Measurements from ENCODE around the gene DMD. TPM values are rescaled to one million over a fixed set of nuclear protein-coding genes. Genes with fewer than 3 reads are reported as not detected.

The DMD gene
- total RNA-seq, 6 experiments from 2014 or later = 4.9 to 6.0 (median 5.5) TPM

DNA sequence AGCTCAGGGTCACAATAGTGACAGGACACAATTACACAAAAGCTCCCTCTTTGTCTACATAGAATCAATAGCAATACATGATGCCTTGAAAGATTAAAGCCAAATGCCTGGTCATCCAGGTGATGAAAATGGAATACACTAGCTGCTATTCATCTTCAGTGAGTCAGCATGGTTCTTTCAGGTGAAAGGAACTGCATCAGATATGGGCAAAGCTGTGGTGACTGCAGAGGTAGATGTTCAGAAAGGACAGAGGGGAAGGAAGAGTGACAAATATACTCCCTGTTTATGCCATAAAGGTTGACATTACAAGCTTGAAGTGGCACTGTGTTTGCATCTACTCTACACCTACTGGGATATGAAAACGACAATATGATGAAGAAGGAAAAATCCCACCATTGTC lies 2119.5 kb downstream of the DMD start:
- Mint-ChIP-seq H3K9me3 (no peaks in the 10 kb centered on the region), H3K27ac (no peak overlapping the region), H3K27me3 (ENCODE audit: insufficient read depth) (no peaks in the 10 kb centered on the region; the same call in 1 of the 2 replicates), H3K4me1 (ENCODE audit: low read depth) (no peaks in the 10 kb centered on the region), H3K4me3 (no peak overlapping the region), H3K36me3 (ENCODE audit: low read depth) (no peaks in the 10 kb centered on the region)
- no peak for DNase-seq
- TF ChIP-seq, protein P1, sequence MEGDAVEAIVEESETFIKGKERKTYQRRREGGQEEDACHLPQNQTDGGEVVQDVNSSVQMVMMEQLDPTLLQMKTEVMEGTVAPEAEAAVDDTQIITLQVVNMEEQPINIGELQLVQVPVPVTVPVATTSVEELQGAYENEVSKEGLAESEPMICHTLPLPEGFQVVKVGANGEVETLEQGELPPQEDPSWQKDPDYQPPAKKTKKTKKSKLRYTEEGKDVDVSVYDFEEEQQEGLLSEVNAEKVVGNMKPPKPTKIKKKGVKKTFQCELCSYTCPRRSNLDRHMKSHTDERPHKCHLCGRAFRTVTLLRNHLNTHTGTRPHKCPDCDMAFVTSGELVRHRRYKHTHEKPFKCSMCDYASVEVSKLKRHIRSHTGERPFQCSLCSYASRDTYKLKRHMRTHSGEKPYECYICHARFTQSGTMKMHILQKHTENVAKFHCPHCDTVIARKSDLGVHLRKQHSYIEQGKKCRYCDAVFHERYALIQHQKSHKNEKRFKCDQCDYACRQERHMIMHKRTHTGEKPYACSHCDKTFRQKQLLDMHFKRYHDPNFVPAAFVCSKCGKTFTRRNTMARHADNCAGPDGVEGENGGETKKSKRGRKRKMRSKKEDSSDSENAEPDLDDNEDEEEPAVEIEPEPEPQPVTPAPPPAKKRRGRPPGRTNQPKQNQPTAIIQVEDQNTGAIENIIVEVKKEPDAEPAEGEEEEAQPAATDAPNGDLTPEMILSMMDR (IDR thresholded peaks at IDR 0.05) = no peak

DNA sequence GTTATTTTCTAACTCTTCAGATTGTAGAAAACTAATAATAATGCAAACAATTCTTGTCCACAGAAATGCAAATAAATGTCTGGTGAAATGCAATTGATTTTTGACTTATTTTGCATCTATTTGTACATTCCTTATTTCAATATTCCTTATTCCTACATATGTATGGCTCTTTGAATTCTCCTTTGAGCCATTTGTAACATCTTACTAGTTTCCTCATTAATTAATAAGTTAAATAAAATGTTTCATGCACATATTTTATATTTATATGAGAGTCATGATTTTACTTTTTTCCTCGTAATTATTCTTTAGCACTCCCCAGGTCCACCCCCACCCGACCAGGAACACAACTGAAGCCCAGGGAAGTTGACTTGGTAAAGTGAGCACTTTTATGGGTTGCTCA lies 2136.8 kb downstream of the DMD start:
- DNase-seq = no peak
- Mint-ChIP-seq H3K4me3 (no peak overlapping the region), H3K27me3 (ENCODE audit: insufficient read depth) (no peaks in the 10 kb centered on the region; the same call in none of the 2 replicates), H3K27ac (no peak overlapping the region), H3K9me3 (no peaks in the 10 kb centered on the region; the same call in 1 of the 2 replicates), H3K36me3 (ENCODE audit: low read depth) (no peaks in the 10 kb centered on the region), H3K4me1 (ENCODE audit: low read depth) (no peaks in the 10 kb centered on the region)
- TF ChIP-seq, protein P1 (IDR thresholded peaks at IDR 0.05) = no peak

DNA sequence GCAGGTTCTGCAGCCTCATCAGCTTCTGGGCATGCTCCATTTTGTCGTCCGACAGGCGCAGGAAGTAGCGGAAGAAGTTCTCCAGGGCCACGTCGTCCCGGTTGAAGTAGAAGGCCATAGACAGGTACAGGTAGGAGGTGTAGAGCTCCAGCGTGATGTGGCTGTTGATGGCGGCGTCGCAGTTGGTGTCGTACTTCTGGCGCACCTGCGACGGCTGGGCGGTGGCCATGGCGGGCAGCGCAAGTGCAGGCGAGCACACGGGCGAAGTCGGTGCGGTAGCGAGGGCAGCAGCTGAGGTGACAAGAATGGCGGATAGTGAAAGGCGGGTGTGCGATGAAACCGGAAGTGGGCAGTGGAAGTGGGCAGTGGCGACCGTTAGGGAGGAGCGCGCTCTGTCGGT lies 2139.6 kb downstream of the DMD start, which contains the start of gene FTHL17:
FTHL17 (minus strand) TSS at position 317 of the 400 bp plus-strand sequence; CDS start at position 229, 88 bp downstream.
- Mint-ChIP-seq H3K4me3 (no peak within 1 kb of the TSS), H3K27me3 (ENCODE audit: insufficient read depth) (peaks cover 2% of the 10 kb centered on the region), H3K9me3 (no peaks in the 10 kb centered on the region; the same call in 1 of the 2 replicates), H3K27ac (no peak within 1 kb of the TSS), H3K4me1 (ENCODE audit: low read depth) (no peaks in the 10 kb centered on the region), H3K36me3 (ENCODE audit: low read depth) (no peaks in the 10 kb centered on the region)
- TF ChIP-seq, protein P1 (IDR thresholded peaks at IDR 0.05) = no peak
- no peak for DNase-seq

DNA sequence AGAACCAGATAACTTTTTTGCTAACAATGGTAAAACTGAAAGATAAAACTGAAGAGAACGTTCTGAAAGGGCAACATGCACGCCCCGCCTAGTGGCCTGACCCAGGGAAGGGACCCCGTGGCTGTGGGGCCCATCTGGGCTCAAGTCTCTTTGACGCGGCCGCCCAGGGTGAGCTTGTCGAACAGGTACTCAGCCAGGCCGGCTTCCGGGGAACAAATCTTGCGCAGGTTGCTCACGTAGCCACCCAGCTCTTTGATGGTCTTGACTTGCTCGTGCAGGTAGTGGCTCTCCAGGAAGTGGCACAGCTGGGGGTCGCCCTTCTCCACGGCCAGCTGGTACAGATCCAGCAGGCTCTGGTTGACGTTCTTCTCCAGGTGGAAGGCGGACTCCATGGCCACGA lies 2140.1 kb downstream of the DMD start:
- no peaks in the 10 kb centered on the region; the same call in 1 of the 2 replicates for H3K9me3 Mint-ChIP-seq

DNA sequence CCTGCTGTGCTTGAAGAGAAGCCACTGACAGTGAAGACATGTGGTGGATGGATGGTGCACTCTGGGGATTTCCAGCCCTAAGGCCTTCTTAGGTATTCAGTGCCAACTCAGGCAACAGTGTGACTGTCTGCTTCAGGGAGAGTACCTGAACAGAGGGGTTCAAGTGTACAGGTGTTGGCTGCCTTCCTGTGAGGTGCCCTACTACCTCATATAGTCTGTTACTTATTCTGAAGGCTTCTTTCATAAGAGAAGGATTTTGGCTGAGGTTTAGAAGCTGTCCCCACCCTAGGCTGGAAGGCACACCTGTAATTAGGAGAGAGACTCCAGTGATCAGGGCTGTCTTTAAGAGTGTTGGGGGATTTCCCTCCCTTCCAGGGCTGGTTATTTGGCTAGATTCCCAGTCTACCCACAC lies 2141.3 kb downstream of the DMD start:
- DNase-seq = no peak
- Mint-ChIP-seq H3K9me3 (no peaks in the 10 kb centered on the region; the same call in 1 of the 2 replicates), H3K27ac (no peak overlapping the region), H3K27me3 (ENCODE audit: insufficient read depth) (peaks cover 2% of the 10 kb centered on the region), H3K36me3 (ENCODE audit: low read depth) (no peaks in the 10 kb centered on the region), H3K4me3 (no peak overlapping the region), H3K4me1 (ENCODE audit: low read depth) (no peaks in the 10 kb centered on the region)
- TF ChIP-seq, protein P1 (IDR thresholded peaks at IDR 0.05) = no peak

More for the DNA sequence above, 2140.1 kb downstream of the DMD start:
- no peak for DNase-seq
- H3K36me3 Mint-ChIP-seq (ENCODE audit: low read depth) = no peaks in the 10 kb centered on the region
- H3K4me1 Mint-ChIP-seq (ENCODE audit: low read depth) = no peaks in the 10 kb centered on the region
- peaks cover 2% of the 10 kb centered on the region for H3K27me3 Mint-ChIP-seq (ENCODE audit: insufficient read depth)
- TF ChIP-seq, protein P1 (IDR thresholded peaks at IDR 0.05) = no peak
- no peak overlapping the region for H3K27ac Mint-ChIP-seq
- no peak overlapping the region for H3K4me3 Mint-ChIP-seq

Small RNAs within 50 kb of the gene (microRNA-seq; reads per million reads assigned to microRNA genes)
- gene MIR3915 (not detected), gene MIR548F5 (not detected)

Data from HFFc6 (cell line).